HG03064 (cell line): ENCODE results near the gene IFNGR2.
"Not testable (repeated sequence)": the region's sequence is repeated elsewhere in the genome, so short reads cannot be mapped to it uniquely, and the experiment has no call there.

Experiments
- ATAC-seq: cut with Tn5 transposase; IDR thresholded peaks from one replicate; pipeline ENCODE4 v1.9.1; 2021; ENCODE audit warnings: low read depth; ENCODE audit not compliant: unreplicated experiment

Gene IFNGR2, protein sequence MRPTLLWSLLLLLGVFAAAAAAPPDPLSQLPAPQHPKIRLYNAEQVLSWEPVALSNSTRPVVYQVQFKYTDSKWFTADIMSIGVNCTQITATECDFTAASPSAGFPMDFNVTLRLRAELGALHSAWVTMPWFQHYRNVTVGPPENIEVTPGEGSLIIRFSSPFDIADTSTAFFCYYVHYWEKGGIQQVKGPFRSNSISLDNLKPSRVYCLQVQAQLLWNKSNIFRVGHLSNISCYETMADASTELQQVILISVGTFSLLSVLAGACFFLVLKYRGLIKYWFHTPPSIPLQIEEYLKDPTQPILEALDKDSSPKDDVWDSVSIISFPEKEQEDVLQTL

DNA sequence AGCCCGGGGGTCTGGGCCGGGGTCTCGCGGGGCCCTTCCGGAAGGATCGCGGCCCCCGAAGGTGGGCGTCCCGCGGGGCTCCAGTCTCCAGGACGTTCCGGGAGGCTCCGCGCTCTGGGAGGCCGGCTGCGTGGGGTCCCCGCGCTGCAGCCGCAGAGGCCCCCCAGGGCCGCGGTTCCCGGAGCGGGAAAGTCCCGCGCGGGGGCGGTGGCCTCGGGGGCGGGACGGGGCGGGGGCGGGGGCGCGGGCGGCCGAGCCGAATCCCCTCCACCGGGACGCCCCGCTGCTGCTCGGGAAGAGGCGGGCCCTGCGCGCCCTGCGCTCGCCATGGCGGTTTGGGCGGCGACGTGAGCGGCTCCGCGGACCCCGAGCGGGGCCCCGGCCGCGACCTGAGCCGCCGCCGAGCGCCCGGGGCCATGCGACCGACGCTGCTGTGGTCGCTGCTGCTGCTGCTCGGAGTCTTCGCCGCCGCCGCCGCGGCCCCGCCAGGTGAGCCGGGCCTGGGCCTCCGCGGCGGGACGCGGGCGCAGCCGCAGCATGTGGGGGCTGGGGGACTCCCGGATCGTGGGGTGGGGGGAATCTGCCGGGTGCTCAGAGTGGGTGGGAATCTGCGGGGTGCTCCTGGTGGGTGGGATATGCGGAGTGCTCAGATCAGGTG, at the start of gene IFNGR2:
Gene IFNGR2 (plus strand): TSS at position 286 of the 658 bp plus-strand sequence. CDS start 131 bp downstream, at position 417.
- no peak for ATAC-seq

DNA sequence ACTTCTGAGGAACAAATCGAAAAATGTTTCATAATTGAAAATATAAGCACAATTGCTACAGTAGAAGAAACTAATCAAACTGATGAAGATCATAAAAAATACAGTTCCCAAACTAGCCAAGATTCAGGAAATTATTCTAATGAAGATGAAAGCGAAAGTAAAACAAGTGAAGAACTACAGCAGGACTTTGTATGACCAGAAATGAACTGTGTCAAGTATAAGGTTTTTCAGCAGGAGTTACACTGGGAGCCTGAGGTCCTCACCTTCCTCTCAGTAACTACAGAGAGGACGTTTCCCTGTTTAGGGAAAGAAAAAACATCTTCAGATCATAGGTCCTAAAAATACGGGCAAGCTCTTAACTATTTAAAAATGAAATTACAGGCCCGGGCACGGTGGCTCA, 47.9 kb upstream of the IFNGR2 start:
- no peak for ATAC-seq

DNA sequence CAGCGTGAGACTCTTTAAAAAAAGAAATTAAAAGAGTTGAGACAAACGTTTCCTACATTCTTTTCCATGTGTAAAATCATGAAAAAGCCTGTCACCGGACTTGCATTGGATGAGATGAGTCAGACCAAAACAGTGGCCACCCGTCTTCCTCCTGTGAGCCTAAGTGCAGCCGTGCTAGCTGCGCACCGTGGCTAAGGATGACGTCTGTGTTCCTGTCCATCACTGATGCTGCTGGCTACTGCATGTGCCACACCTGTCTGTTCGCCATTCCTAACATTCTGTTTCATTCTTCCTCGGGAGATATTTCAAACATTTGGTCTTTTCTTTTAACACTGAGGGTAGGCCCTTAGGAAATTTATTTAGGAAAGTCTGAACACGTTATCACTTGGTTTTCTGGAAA, 47.2 kb upstream of the IFNGR2 start:
- ATAC-seq, result no peak

DNA sequence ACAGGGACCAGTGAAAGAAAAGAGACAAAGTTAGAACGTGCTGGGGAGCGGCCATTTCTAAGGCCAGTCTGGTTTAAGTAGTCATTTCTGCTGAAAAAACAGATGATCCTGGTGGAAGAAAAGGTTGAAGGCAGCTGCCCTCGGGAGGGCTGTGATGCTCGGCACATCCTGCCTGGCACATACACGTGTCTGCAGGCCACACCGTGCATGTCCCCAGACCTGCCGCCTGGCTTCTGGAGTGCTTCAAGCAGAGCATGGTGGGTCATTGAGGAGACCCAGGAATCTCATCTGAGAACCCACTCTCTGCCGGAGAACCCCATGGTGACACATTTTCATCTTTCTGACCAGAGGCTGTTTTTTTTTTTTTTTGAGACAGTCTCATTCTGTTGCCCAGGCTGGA, 46.0 kb upstream of the IFNGR2 start:
- no peak for ATAC-seq

DNA sequence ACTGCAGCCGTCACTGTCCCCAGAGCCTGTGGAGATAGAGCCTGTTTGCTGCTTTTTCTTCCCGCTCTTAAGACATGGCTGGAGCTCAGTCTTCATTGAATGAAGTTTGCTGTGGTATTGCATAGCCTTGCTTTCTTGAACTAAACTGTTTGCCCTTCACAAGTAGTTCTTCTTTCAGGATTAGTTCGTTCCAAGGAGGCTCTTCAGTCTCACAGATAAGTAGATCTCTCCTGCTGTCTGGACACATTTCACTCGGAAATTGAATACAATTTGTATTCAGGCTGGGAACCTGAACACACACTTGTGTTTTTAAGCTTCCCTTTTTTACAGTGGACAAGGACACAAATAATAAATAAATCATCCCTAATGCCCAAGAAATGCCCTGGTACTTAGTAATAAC, 43.8 kb upstream of the IFNGR2 start:
- no peak for ATAC-seq

DNA sequence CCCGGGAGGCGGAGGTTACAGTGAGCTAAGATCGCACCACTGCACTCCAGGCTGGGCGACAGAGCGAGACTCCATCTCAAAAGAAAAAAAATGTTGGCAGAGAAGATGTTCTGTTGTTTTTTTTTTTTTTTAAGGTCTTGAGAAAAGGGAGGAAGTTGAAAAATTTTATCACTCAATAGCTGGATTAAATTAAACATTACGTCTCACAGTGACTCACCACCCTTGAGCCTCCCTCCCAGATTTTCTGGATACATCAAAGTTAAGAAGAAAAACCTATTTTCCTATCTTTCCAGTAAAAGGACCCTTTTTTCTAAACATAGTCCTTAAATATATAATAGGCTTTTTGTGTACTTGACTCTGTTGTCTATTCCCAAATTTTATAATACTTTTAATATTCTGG, 42.9 kb upstream of the IFNGR2 start:
- no peak for ATAC-seq

DNA sequence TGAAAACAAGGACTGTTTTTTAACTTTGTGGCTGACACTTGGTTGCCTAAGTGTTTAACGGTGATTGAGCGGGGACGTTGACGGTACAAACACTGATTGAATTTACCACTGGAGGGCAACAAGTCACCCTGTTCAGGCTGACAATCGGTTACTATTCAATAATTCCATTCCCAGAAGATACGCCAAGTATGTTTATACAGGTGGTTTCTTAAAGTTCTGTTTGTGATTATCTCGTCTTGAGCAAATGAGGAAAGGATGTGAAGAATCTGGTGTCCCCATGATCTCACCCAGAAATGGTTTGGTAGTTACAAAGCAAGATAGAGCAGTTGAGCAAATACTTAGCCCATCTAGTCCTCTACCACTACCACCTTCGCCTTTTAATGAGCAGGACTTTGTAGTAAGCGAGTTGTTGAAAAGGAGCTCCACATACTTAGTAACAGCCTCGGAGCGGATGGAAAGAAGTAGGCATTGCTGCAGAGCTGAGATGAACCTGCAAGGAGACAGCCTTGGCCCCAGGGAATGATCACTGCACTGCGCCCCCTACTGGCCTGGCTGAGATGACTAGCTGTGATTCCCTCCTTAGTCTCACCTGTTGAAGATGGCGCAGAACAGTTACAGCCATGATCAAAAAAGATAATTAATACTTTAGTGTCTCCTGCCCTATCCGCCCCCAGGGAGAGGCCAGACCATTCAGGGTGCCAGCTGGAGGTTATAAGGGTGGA, 42.2 kb upstream of the IFNGR2 start:
- ATAC-seq, result peak; percentile 59

DNA sequence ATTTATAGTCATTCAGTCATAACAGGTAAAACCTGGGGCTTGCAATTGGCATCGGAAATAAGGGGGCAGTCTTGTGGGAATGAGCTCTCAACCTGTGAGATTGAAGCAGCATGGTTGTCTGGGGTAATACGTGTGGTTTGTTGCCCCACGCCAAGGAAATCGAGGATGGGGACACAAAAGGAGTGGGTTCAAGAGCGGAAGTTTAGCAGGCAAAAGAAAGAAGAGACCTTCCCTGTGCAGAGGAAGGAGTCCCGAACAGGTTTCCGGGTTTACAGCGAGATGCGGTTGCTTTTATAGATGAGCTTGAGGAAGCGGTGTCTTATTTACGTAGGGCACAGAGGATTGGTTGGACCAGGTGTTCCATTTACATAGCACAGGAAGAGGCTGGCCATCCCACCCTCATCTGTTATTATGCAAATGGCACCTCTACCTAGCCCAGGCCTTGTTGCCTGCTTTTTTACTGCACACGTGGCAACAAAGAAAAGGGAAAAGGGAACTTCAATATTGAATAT, 41.1 kb upstream of the IFNGR2 start:
- ATAC-seq, result no peak

DNA sequence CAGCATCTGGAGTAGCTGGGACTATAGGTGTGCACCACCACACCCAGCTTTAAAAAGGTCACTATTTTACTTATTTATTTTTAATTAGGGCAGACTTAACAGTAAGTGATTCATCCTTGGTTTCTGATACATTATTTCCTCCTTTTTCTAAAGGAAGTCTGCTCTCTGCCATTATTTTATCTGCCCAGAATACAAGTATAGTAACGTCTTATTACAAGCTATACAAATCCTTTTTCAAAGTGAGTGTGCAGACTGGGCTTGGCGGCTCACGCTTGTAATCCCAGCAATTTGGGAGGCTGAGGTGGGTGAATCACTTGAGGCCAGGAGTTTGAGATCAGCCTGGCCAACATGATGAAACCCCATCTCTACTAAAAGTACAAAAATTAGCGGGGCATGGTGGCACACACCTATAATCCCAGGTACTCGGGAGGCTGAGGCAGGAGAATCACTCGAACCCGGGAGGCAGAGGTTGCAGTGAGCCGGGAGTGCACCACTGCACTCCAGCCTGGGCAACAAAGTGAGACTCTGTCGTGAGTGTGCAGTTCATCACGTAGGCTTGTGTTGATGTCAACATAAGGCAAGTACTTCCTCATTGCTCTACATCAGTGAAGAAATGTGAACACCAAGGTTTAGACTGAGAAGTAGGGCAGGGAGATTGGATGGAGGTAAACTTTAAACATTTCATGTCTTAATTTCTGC, 39.2 kb upstream of the IFNGR2 start:
- not testable (repeated sequence) for ATAC-seq

DNA sequence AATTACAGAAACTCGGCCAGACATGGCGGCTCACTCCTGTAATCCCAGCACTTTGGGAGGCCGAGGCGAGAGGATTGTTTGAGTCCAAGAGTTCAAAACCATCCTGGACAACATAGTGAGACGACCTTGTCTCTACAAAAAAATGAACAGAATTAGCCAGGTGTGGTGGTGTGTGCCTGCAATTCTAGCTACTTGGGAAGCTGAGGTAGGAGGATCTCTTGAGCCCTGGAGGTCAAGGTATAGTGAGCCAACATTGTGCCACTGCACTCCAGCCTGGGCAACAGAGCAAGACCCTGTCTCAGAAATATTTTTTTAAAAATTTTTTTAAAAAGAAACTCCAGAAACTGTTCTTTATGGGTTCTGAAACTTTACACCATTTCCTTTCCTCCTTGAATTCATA, 38.4 kb upstream of the IFNGR2 start:
- ATAC-seq, result no peak

DNA sequence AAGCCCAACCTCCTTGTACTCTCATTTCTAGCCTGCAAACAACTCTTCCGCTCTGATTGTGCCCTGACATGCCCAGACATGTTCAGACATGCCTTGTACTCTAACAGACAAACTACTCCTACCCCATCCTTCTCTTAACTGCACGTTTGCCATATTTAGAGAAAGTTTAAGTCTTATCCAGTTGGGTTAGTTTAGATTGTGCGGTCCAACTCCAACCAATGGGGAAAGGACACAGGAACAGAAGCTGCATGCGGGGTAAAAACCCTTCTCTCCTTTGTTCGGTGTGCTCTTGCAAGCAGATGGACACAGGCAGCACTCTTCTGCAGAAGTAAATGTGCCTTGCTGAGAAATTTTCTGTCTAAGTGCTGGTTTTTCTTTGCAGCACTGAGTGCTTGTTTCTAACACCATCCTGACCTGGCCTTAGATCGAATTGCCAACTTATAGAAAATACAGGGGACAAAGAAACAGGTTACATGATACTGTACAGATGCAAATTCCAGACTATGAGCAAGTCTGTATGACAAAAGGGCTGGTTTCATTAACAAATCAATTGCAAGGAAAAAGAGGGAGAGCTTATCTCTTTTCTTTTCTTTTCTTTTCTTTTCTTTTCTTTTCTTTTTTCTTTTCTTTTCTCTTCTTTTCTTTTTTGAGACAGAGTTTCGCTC, 35.8 kb upstream of the IFNGR2 start:
- no peak for ATAC-seq

DNA sequence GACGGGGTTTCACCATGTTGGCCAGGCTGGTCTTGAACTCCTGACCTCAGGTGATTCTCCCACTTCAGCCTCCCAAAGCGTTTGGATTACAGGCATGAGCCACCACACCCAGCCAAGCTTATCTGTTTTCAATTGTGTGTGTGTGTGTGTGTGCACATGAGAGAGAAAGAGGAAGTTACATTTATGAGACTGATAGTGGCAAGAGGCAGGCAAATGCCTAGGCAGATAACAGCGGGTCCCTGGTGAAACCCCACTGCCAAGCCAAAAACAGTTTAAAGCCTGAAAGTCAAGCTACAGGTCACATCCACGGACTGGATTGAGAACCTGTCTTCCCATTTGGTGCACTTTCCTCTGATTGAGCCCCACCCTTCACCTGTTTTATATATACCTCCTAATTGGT, 35.1 kb upstream of the IFNGR2 start:
- no peak for ATAC-seq

DNA sequence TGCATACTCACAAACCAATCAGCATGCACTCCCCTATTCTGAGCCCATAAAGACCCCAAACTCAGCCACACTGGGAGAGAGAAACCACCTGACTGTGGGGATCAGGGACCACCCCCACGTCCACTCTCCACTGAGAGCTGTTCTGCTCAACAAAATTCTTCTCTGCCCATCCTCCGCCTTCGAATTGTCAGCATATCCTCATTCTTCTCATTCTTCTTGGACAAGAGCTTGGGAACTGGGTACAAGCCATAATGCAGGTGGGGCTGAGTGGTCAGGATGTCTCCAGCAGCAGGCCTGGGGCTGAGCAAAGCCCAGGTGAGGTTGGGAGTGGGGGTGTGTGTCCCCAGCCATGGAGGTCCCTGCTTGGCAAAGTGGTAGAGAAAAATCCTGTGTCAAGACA, 34.6 kb upstream of the IFNGR2 start:
- ATAC-seq, result no peak

DNA sequence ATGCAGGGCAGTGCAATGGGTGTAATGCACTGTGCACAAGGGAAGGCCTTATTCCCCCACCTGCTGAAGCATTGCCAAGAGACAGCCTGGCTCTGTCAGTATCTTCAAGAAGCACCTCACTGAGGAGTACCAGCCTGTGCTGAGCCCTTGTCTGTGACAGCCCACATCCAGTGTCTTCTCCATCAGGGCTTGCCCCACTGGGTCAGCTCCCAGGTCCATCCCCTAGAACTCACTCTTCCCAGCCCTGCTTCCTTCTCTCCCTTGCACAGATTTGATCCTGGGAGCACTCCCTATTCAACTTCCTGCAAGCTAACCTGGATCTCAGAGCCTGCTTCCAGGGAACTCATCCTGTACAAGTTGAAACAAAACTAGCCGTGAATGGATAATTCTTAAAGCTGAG, 33.6 kb upstream of the IFNGR2 start:
- no peak for ATAC-seq

DNA sequence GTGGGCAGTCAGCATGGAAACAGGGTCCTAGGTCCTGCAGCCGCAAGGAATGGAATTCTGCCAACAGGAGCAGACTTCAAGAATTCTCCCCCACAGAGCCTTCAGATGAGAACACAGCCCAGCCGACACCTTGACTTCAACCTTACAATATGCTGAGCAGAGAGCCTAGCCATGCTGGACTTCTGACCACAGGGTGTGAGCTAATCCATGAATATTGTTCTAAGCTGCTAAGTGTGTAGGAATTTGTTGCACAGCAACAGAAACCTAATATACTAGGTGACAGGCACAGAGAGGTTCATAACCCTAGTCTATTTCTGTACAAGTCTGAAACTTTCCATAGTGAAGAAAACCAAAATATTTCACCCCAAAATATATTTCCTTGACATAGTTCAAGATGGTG, 32.9 kb upstream of the IFNGR2 start:
- ATAC-seq, result no peak

DNA sequence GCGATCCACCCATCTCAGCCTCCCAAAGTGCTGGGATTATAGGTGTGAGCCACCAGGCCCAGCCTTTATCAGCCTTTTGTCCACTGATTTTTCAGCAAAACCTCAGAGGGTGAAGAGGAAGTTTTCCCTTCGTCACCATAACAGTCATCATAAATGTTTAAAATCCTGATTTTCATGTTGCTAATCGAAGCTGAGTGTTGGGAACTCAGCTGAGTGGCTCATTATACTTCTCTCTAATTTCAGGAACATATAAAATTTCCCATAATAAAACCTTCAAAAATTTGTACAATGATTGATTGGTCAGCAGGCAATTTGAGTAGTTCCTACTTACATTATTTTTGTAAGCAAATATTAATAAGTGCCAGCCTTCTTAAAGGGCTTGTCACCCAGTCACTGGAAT, 31.8 kb upstream of the IFNGR2 start:
- ATAC-seq, result no peak

DNA sequence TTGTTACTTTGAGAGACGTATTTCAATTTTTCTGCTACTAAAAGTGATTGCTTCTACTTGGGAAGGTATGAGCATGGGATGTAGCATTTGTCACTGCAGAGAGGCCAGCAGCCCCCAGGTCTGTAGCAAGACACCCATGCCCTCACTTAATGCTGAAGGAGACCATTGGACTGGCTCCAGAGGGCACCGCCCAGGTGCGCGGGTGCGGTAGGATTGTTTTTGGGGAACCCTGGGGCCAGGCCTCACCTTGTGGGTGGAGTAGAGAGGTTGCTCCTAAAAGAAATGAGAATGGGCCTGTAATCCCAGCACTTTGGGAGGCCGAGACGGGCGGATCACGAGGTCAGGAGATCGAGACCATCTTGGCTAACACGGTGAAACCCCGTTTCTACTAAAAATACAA, 30.6 kb upstream of the IFNGR2 start:
- no peak for ATAC-seq

DNA sequence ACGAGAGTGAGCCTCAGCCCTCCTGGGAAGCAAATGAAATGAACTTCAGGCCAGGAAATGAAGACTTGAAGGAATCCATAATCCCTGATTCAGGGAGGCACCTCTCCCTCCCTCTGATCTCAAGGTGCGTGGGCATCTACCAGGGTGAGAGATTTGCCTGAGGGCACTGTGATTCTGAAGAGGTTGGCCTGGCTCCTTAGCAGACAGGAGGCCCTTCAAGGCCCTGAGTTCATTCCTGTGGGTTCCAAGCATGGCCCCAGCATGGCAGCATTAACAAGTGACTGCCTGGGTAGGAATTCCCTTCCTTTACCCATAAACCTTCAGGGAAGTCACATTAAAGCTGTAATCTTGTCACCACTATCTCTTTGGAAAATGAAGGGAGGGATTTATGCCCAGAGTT, 29.8 kb upstream of the IFNGR2 start:
- no peak for ATAC-seq

DNA sequence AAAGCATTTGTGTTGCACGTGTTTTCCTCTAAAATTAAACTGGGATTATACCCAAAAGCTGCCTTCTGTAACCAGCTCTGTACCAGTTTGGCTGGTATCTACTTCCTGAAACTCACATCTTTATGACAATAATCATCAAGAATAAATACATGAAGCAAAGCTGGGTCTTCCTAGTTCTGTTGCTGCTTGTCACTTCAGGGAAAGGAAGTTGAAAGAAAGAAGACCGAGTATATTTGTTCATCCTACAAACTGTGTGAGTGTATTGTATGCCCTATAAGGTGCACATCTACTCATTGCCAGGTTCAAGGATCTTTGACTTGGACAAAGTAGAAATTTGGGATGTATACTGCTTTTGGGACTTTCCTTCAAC, 29.1 kb upstream of the IFNGR2 start:
- no peak for ATAC-seq

DNA sequence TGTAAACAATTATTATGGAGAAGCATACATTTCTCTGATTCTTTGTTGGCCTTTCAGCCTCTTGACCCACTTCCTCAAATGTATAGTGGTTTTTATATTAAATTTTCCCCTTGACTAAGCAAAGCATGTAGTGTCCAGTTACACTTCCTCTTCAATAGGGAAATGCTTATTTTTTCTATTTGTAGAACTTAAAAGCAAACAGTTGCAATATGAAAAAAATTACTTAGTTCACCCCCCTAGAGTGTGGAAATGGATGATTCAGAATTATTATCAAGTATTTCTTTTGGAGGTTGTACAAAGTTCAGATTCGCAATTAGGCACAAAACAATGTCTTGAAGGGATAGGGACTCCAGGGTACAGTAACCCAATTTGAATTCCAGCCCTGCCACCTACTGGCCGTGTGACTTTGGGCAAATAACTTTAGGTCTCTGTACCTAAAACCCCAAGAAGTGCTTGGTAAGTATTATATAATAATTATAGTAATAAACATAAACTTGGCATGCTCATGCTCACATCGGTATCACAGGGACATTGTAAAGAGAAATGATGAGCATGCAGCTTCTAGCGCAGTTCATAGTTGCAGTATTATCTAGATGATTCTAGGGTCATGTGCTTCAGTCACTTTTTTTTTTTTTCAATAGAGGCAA, 28.6 kb upstream of the IFNGR2 start:
- ATAC-seq, result no peak
